SKM-1 (cell line): ENCODE measurements around the gene STAT4.
"Not testable (repeated sequence)": the region's sequence is repeated elsewhere in the genome, so short reads cannot be mapped to it uniquely, and the experiment has no call there.

Experiments used
- DNase-seq: peaks from one replicate; lab custom pipeline; 2025; ENCODE audit not compliant: unreplicated experiment; lab: John Stamatoyannopoulos, UW

The STAT4 gene

GRCh38 chr2:190997526-190998113, 153.2 kb downstream of the STAT4 start:
- no peak for DNase-seq

GRCh38 chr2:190996947-190997346, 153.8 kb downstream of the STAT4 start:
- peak; percentile 6 for DNase-seq

GRCh38 chr2:190996338-190996946, 154.4 kb downstream of the STAT4 start:
- peak; percentile 4 for DNase-seq

GRCh38 chr2:190995315-190995714, 155.5 kb downstream of the STAT4 start:
- not testable (repeated sequence) for DNase-seq

- no peak for DNase-seq
Measured at GRCh38 chr2:190994148-190994547, 156.6 kb downstream of the STAT4 start.

GRCh38 chr2:190993292-190993643, 157.5 kb downstream of the STAT4 start:
- no peak for DNase-seq

GRCh38 chr2:190990132-190990531, 160.7 kb downstream of the STAT4 start:
- DNase-seq = no peak

- DNase-seq = no peak
Measured at GRCh38 chr2:190988910-190989309, 161.9 kb downstream of the STAT4 start.

- DNase-seq = no peak
Measured at GRCh38 chr2:190987938-190988337, 162.9 kb downstream of the STAT4 start.

- DNase-seq = no peak
Measured at GRCh38 chr2:190987116-190987515, 163.7 kb downstream of the STAT4 start.

GRCh38 chr2:190986221-190986953, 164.4 kb downstream of the STAT4 start:
- DNase-seq = no peak

- no peak for DNase-seq
Measured at GRCh38 chr2:190984595-190984994, 166.2 kb downstream of the STAT4 start.

GRCh38 chr2:190982262-190983034, 168.3 kb downstream of the STAT4 start:
- no peak for DNase-seq

GRCh38 chr2:190981733-190982132, 169.1 kb downstream of the STAT4 start:
- DNase-seq = no peak

GRCh38 chr2:190981333-190981732, 169.5 kb downstream of the STAT4 start:
- DNase-seq = no peak

- DNase-seq = no peak
Measured at GRCh38 chr2:190980630-190981209, 170.1 kb downstream of the STAT4 start.

- no peak for DNase-seq
Measured at GRCh38 chr2:190979906-190980629, 170.7 kb downstream of the STAT4 start.
